Uterus (tissue), 4 donors: ENCODE results near the gene KCNA2. TPM values are rescaled to one million over a fixed set of nuclear protein-coding genes. Genes with fewer than 3 reads are reported as not detected.

Experiments used
- DNase-seq, 2 donors: peaks; one replicate each; pipeline ENCODE4 v3.0.0-alpha.2; 2019 to 2020
- H3K27ac ChIP-seq, 2 donors: fragments of 200-600 bp; sonication (generic); 1 replicate in 1 of 2; 2 replicates in 1 of 2; pipeline ENCODE4 v1.5.1; 2016 to 2018
- H3K27me3 ChIP-seq, 2 donors: fragments of 200-600 bp; sonication (generic); one replicate each; pipeline ENCODE4 v1.5.1; 2018 to 2019; ENCODE audit warnings: control low read depth in 1 of 2
- H3K36me3 ChIP-seq, 2 donors: fragments of 200-600 bp; sonication (generic); one replicate each; pipeline ENCODE4 v1.5.1; 2019; ENCODE audit warnings: control low read depth in 1 of 2
- H3K4me1 ChIP-seq, 2 donors: fragments of 200-600 bp; sonication (generic); one replicate each; pipeline ENCODE4 v1.5.1; 2018 to 2019; ENCODE audit warnings: control low read depth in 1 of 2
- H3K4me3 ChIP-seq, 2 donors: fragments of 200-600 bp; sonication (generic); 1 replicate in 1 of 2; 2 replicates in 1 of 2; pipeline ENCODE4 v1.5.1; 2018 to 2019; ENCODE audit warnings: mild to moderate bottlenecking in 1 of 2
- H3K9me3 ChIP-seq, 2 donors: fragments of 200-600 bp; sonication (generic); one replicate each; pipeline ENCODE4 v1.5.1; 2019; ENCODE audit warnings: control low read depth in 1 of 2
- POLR2A ChIP-seq, 2 donors: fragments of 450-650 bp; IDR thresholded peaks; one replicate each; pipeline ENCODE4 v1.6.1; 2016; ENCODE audit warnings: antibody characterized with exemption in 2 of 2, mild to moderate bottlenecking in 1 of 2, moderate library complexity in 1 of 2
- intact Hi-C: fragments of 100-400 bp; cut with DNase I; formaldehyde crosslinking; loops from one replicate; pipeline ENCODE4 v1.15.1; 2023; ENCODE audit warnings: low total_unique reads
- total RNA-seq, 4 donors: library from RNA; depleted of rRNA in 3 of 4; stranded (reverse); fragments of >200 nt in 3 of 4; gene quantifications; one replicate each; pipeline versions ENCODE4 v1.1.0 to v1.2.4, GENCODE V29; 2014 to 2023
- TF ChIP-seq, protein P1 (sequence below), 4 experiments: fragments of 200-600 bp in 2 of 4; fragments of 450-650 bp in 2 of 4; sonication (generic) in 2 of 4; IDR thresholded peaks; one replicate each; pipeline ENCODE4 v1.5.1; 2016 to 2019; ENCODE audit warnings: antibody characterized with exemption in 4 of 4, mild to moderate bottlenecking in 2 of 4, moderate library complexity in 1 of 4
- donor health status: DM: yes; HTN: yes; CAD: no.

KCNA2 gene
- total RNA-seq, 4 donors from 2014 or later, result 0.21 to 0.62 TPM; not detected in 2

GRCh38 chr1:110559157-110559556 lies 47.0 kb downstream of the KCNA2 start:
- Histone ChIP-seq H3K27me3 (no peaks in the 10 kb centered on the region), H3K4me3 (no peak overlapping the region), H3K27ac (no peak overlapping the region), H3K36me3 (no peaks in the 10 kb centered on the region), H3K9me3 (no peaks in the 10 kb centered on the region), H3K4me1 (no peaks in the 10 kb centered on the region)
- intact Hi-C loops, result no loop called here
- no peak for DNase-seq
- TF ChIP-seq, protein P1, sequence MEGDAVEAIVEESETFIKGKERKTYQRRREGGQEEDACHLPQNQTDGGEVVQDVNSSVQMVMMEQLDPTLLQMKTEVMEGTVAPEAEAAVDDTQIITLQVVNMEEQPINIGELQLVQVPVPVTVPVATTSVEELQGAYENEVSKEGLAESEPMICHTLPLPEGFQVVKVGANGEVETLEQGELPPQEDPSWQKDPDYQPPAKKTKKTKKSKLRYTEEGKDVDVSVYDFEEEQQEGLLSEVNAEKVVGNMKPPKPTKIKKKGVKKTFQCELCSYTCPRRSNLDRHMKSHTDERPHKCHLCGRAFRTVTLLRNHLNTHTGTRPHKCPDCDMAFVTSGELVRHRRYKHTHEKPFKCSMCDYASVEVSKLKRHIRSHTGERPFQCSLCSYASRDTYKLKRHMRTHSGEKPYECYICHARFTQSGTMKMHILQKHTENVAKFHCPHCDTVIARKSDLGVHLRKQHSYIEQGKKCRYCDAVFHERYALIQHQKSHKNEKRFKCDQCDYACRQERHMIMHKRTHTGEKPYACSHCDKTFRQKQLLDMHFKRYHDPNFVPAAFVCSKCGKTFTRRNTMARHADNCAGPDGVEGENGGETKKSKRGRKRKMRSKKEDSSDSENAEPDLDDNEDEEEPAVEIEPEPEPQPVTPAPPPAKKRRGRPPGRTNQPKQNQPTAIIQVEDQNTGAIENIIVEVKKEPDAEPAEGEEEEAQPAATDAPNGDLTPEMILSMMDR (IDR thresholded peaks at IDR 0.05), result no peak
- no peak for TF ChIP-seq POLR2A (IDR thresholded peaks at IDR 0.05)

GRCh38 chr1:110557481-110557880 lies 48.7 kb downstream of the KCNA2 start:
- H3K9me3 ChIP-seq, result no peaks in the 10 kb centered on the region
- intact Hi-C loops, result no loop called here

GRCh38 chr1:110556471-110556807 lies 49.7 kb downstream of the KCNA2 start:
- TF ChIP-seq, protein P1 (IDR thresholded peaks at IDR 0.05), result no peak
- TF ChIP-seq POLR2A (IDR thresholded peaks at IDR 0.05), result no peak
- Histone ChIP-seq H3K36me3 (no peaks in the 10 kb centered on the region), H3K4me3 (no peak overlapping the region), H3K9me3 (no peaks in the 10 kb centered on the region), H3K27ac (no peak overlapping the region), H3K27me3 (no peaks in the 10 kb centered on the region), H3K4me1 (no peaks in the 10 kb centered on the region)
- intact Hi-C loops, result no loop called here
- no peak for DNase-seq

More at GRCh38 chr1:110557481-110557880, 48.7 kb downstream of the KCNA2 start:
- Histone ChIP-seq H3K4me3 (no peak overlapping the region), H3K36me3 (no peaks in the 10 kb centered on the region), H3K4me1 (no peaks in the 10 kb centered on the region), H3K27me3 (no peaks in the 10 kb centered on the region), H3K27ac (no peak overlapping the region)
- no peak for TF ChIP-seq POLR2A (IDR thresholded peaks at IDR 0.05)
- TF ChIP-seq, protein P1 (IDR thresholded peaks at IDR 0.05), result no peak
- DNase-seq, result no peak

DNA sequence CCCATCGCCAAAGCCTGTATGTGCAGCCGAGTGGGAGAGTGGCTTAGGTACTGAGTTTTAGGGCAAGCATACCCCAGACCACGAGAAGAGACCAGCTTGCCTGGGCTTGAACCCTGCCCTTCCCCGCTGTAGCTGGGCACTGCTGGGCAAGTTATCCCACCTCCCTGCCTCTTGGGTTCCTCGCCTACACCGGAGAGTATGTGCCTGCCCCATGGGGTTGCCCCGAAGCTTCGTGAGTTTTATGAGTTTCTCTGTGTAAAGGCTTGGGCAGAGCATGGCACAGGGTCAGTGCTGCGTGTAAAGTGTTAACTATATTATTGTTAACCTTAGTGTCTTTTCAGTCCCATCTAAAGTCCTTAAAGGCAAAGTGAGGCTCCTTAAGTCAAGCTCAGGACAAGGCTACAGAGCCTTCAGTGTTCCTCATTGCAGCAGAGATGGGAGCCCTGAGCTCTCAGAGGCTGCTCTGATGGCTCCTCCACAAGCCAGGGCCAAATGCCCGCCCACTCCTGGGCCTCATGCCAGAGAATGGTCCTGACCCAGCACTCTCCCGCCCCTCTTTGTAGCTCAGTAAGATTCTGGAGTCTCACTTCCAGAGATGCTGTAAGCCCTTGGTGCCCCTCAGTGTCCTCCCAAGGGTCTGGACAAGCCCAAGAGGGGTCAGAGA lies 50.2 kb downstream of the KCNA2 start:
- DNase-seq, result peak; percentile 22 to 40
- no peaks in the 10 kb centered on the region for H3K36me3 ChIP-seq
- peak overlapping the region in 1 of 2 donors; percentile 18 for H3K4me3 ChIP-seq
- no peak for TF ChIP-seq POLR2A (IDR thresholded peaks at IDR 0.05)
- TF ChIP-seq, protein P1 (IDR thresholded peaks at IDR 0.05), result no peak
- no peaks in the 10 kb centered on the region for H3K4me1 ChIP-seq
- intact Hi-C loops, result no loop called here
- peaks cover 0 to 1% of the 10 kb centered on the region in 2 donors for H3K27me3 ChIP-seq
- no peak overlapping the region for H3K27ac ChIP-seq
- no peaks in the 10 kb centered on the region for H3K9me3 ChIP-seq

DNA sequence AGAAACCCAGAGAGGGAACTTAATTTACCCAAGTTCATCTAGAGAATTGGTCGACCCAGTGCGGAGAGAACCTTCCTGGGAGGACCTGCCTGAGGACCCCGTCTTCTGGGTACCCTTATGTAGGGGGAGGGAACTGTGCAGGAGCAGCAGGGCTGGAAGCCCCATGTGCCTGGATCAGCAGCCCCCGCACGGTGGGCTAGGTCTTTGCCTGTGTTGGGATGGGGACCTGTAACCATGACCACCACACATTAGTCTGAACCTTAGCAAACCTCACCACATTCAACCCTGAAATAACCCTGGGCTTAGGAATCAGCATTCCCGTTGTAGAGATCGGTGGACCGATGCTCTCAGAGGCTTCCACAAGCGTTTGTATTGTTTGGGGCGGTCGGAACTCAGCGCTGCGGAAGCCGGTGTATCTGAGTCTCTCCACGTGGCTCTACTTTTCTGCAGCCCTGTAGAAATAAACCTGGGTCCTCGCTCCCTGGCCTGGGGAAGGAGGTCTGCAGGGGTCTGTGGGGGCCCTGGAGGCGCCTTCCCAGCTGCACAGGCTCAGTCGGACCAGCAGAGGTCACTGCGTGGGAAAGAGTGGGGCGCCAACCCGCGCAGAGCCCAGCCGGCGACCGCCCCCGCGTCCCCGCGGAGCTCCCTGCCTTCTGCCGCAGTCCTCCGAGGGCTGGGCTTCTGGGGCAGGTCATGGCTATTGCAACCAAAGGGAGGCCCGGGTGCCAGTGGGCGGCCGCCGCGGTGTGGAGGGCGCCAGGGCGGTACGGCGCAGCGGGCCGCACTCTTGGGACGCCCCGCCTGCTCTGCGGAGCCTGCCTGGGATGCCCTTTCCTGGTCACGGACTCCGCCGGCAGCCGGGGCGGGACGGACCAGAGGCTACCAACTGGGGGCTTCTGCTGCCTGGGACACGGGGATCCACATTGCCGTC lies 51.0 kb downstream of the KCNA2 start:
- H3K36me3 ChIP-seq, result no peaks in the 10 kb centered on the region
- peak in 1 of 2 donors; percentile 18 for DNase-seq
- no peak for TF ChIP-seq POLR2A (IDR thresholded peaks at IDR 0.05)
- TF ChIP-seq, protein P1 (IDR thresholded peaks at IDR 0.05), result peak; percentile 26 to 57 (median 36)
- H3K4me3 ChIP-seq, result peak overlapping the region in 1 of 2 donors; percentile 18
- no peak overlapping the region for H3K27ac ChIP-seq
- no peaks in the 10 kb centered on the region for H3K4me1 ChIP-seq
- H3K9me3 ChIP-seq, result no peaks in the 10 kb centered on the region
- intact Hi-C loops, result no loop called here
- peaks cover 0 to 2% of the 10 kb centered on the region in 2 donors for H3K27me3 ChIP-seq
